HepG2 (cell line): ENCODE data around the gene NFATC2. TPM values are rescaled to one million over a fixed set of nuclear protein-coding genes. Genes with fewer than 3 reads are reported as not detected.

Experiments used
- ATAC-seq: fragments of 200-7000 bp; cut with Tn5 transposase; 3 replicates; pipeline ENCODE4 v1.9.1; 2020; ENCODE audit warnings: mild to moderate bottlenecking, moderate library complexity
- BruUV-seq: library from RNA; stranded (reverse); fragments of 400-500 nt; replicated peaks from 2 replicates; lab custom pipeline; 2021; lab: Mats Ljungman, UMichigan
- CTCF ChIA-PET: fragments of 300-600 bp; formaldehyde crosslinking; extraction: SDS; loops from one replicate; lab custom pipeline; 2021; ENCODE audit warnings: low total read pairs, inconsistent platforms, low intra/inter-chr PET ratio; lab: Yijun Ruan, JAX
- POLR2A ChIA-PET: fragments of 350-600 bp; sonication (Branson Sonifier 250); formaldehyde crosslinking; loops from one replicate; lab custom pipeline; 2020; ENCODE audit warnings: antibody characterized with exemption, inconsistent platforms; lab: Yijun Ruan, JAX
- DNase-seq: peaks from one replicate; pipeline ENCODE4 v3.0.0-alpha.2; 2015; ENCODE audit warnings: low spot score
- FAIRE-seq: peaks from 3 replicates; lab custom pipeline; 2011; peaks lifted over from hg19 to GRCh38; lab: Jason Lieb, UNC
- H2AFZ ChIP-seq: one replicate; pipeline ENCODE4 v1.6.1; 2011; ENCODE audit warnings: low read length, inconsistent platforms
- H3K27ac ChIP-seq: fragments of 300-600 bp; 3 replicates; pipeline ENCODE4 v1.8.0; 2011; ENCODE audit warnings: mixed run types, mild to moderate bottlenecking, mixed read lengths, low read length, inconsistent platforms; ENCODE audit not compliant: insufficient read depth; ENCODE audit errors: extremely low read length
- H3K27me3 ChIP-seq, 2 experiments: fragments of 200-600 bp in 1 of 2; 2 replicates in 1 of 2; 3 replicates in 1 of 2; pipeline versions ENCODE4 v1.6.0 to v1.8.0; 2011; ENCODE audit warnings: low read length in 2 of 2, mild to moderate bottlenecking in 2 of 2, moderate library complexity in 2 of 2, inconsistent platforms in 1 of 2; ENCODE audit not compliant: insufficient read depth in 2 of 2, control insufficient read depth in 1 of 2
- H3K36me3 ChIP-seq, 2 experiments: fragments of 200-600 bp in 1 of 2; replicated peaks in 1 of 2; 2 replicates in 1 of 2; 3 replicates in 1 of 2; pipeline versions ENCODE4 v1.5.1 to v1.8.0; 2011; ENCODE audit warnings: low read length in 2 of 2, inconsistent platforms in 1 of 2; ENCODE audit not compliant: insufficient read depth in 2 of 2, control insufficient read depth in 1 of 2
- H3K4me1 ChIP-seq: 2 replicates; pipeline ENCODE4 v1.5.1; 2012; ENCODE audit warnings: low read length, inconsistent platforms; ENCODE audit not compliant: insufficient read depth
- H3K4me2 ChIP-seq: 2 replicates; pipeline ENCODE4 v1.6.0; 2011; ENCODE audit warnings: low read depth, low read length, inconsistent platforms
- H3K4me3 ChIP-seq, 3 experiments: fragments of 200-600 bp in 1 of 3; sonication (generic), shearing (Covaris generic) in 1 of 3; replicated peaks in 1 of 3; 2 replicates each; pipeline ENCODE4 v1.5.1; 2011 to 2016; ENCODE audit warnings: low read length in 3 of 3, inconsistent platforms in 2 of 3, low read depth in 2 of 3, mild to moderate bottlenecking in 2 of 3, control low read depth in 1 of 3, mixed read lengths in 1 of 3; ENCODE audit not compliant: insufficient read depth in 1 of 3
- H3K79me2 ChIP-seq: one replicate; pipeline ENCODE4 v1.6.1; 2011; ENCODE audit warnings: low read length, inconsistent platforms; ENCODE audit not compliant: insufficient read depth
- H3K9ac ChIP-seq: 2 replicates; pipeline ENCODE4 v1.6.0; 2011; ENCODE audit warnings: mild to moderate bottlenecking, low read depth, low read length, inconsistent platforms; ENCODE audit not compliant: insufficient read depth
- H3K9me3 ChIP-seq: 2 replicates; pipeline ENCODE4 v1.5.1; 2012; ENCODE audit warnings: mild to moderate bottlenecking, low read length
- H4K20me1 ChIP-seq: 2 replicates; pipeline ENCODE4 v1.6.0; 2011; ENCODE audit warnings: inconsistent platforms, mild to moderate bottlenecking, low read length, moderate library complexity; ENCODE audit not compliant: insufficient read depth
- HMGXB3 ChIP-seq: sonication (generic); formaldehyde crosslinking; IDR thresholded peaks from 2 replicates; pipeline ENCODE4 v1.4.0; 2020; ENCODE audit warnings: missing genetic modification reagents, borderline replicate concordance
- SRSF1 ChIP-seq: fragments of 200-400 bp; formaldehyde crosslinking; optimal IDR thresholded peaks from 2 replicates; pipeline ENCODE3; 2017; ENCODE audit warnings: mild to moderate bottlenecking, low read depth, low read length, moderate library complexity
- ZNF121 ChIP-seq: sonication (generic); formaldehyde crosslinking; IDR thresholded peaks from 2 replicates; pipeline ENCODE4 v1.5.0; 2020; ENCODE audit warnings: mild to moderate bottlenecking, missing genetic modification reagents
- ZNF550 ChIP-seq: sonication (generic); formaldehyde crosslinking; IDR thresholded peaks from 2 replicates; pipeline ENCODE4 v1.4.0; 2020; ENCODE audit warnings: mild to moderate bottlenecking, missing genetic modification reagents, borderline replicate concordance
- ZNF562 ChIP-seq: sonication (generic); formaldehyde crosslinking; IDR thresholded peaks from 2 replicates; pipeline ENCODE4 v1.8.0; 2022; ENCODE audit warnings: missing genetic modification reagents, borderline replicate concordance
- WGBS: methylation state at CpG from one replicate; pipeline ENCODE4 v1.1.6; 2017; ENCODE audit warnings: low lambda C conversion rate; 5-methylcytosine and 5-hydroxymethylcytosine counted together
- in situ Hi-C: cut with HindIII; loops from 2 replicates; pipeline ENCODE4 v1.10.0; 2017; ENCODE audit warnings: low pct_unique_long_range_greater_than_20kb; ENCODE audit not compliant: extremely low pct_ligation_motif_present
- intact Hi-C: fragments of 100-400 bp; cut with micrococcal nuclease; formaldehyde crosslinking; loops from one replicate; pipeline ENCODE4 v1.10.0; 2022; ENCODE audit not compliant: unreplicated experiment
- polyA plus RNA-seq, 8 experiments: library from polyadenylated mRNA; depleted of rRNA in 3 of 8; stranded (reverse) in 7 of 8; unstranded in 1 of 8; fragments of >200 nt; fragmentation: Illumina TruSeq in 4 of 8; extraction: Trizol in 4 of 8; gene quantifications; 2 replicates each; pipeline versions ENCODE4 v1.2.1 to v1.2.3, GENCODE V29; 2011 to 2016; ENCODE audit warnings: low read depth in 4 of 8, missing spikeins in 1 of 8, mixed read lengths in 1 of 8; ENCODE audit not compliant: insufficient read depth in 1 of 8
- total RNA-seq, 5 experiments: library from RNA; depleted of rRNA; stranded (reverse); fragments of >200 nt; fragmentation: Illumina TruSeq; extraction: Trizol; gene quantifications; 2 replicates each; pipeline ENCODE4 v1.2.3, GENCODE V29; 2016; ENCODE audit warnings: low read depth in 1 of 5
- TF ChIP-seq, protein P1 (sequence below): sonication (generic); formaldehyde crosslinking; conservative IDR thresholded peaks from 2 replicates; pipeline ENCODE4 v1.8.0; 2022; ENCODE audit warnings: missing genetic modification reagents

Gene NFATC2
- total and polyA plus RNA-seq, 2 of the 13 experiments (the other 11 are each of a cell fraction or from before 2014, with no cell fraction given): 1.9 to 3.3 TPM

DNA sequence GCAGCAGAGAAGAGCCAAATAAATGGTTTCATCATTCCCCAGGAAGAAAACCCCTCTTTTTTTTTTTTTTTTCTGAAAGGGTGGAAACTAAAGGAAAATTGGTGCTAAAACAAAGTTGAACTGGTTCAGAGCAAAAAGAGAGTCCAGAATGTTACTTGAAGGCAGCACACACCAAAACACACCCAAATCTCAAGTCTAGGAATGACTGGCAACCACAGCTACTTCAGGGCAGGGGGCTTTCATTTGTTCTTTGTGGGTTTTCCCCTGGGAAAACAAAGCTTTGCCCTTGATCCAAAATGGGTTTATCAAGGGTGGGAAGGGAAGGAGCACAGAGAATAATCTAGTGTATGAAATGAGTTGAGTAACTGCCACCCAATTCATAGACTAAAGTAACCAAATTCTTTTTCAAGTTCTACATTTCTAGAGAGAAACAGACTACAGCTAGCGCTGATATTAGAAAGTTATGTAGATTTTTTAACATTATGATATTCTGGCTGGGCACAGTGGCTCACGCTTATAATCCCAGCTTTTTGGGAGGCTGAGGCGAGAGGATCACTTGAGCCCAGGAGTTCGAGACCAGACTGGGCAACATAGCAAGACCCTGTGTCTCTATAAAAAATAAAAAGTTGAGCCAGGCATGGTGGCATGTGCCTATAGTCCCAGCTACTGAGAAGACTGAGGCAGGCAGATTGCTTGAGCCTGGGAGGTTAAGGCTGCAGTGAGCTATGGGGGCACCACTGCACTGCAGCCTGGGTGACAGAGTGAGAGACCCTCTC is 119.8 kb downstream of the NFATC2 start:
- H3K9ac ChIP-seq: no peak overlapping the region
- H3K27me3 ChIP-seq: no peaks in the 10 kb centered on the region
- TF ChIP-seq SRSF1 (no peak), ZNF562 (CRISPR knock-in tag) (no peak), HMGXB3 (CRISPR knock-in tag) (no peak), ZNF121 (CRISPR knock-in tag) (peak; percentile 83), ZNF550 (CRISPR knock-in tag) (no peak)
- TF ChIP-seq, protein P1, sequence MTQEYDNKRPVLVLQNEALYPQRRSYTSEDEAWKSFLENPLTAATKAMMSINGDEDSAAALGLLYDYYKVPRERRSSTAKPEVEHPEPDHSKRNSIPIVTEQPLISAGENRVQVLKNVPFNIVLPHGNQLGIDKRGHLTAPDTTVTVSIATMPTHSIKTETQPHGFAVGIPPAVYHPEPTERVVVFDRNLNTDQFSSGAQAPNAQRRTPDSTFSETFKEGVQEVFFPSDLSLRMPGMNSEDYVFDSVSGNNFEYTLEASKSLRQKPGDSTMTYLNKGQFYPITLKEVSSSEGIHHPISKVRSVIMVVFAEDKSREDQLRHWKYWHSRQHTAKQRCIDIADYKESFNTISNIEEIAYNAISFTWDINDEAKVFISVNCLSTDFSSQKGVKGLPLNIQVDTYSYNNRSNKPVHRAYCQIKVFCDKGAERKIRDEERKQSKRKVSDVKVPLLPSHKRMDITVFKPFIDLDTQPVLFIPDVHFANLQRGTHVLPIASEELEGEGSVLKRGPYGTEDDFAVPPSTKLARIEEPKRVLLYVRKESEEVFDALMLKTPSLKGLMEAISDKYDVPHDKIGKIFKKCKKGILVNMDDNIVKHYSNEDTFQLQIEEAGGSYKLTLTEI (CRISPR knock-in tag): no peak
- BruUV-seq: no TSS peak
- H3K4me3 ChIP-seq: no peak overlapping the region
- FAIRE-seq (no peak), DNase-seq (no peak), ATAC-seq (no peak)
- H3K79me2 ChIP-seq: no peaks in the 10 kb centered on the region
- H3K4me1 ChIP-seq: peaks cover 30% of the 10 kb centered on the region
- no peaks in the 10 kb centered on the region; a peak in 1 of 5 replicates for H3K36me3 ChIP-seq
- in situ Hi-C loops (no loop called here), intact Hi-C loops (loop anchor here (10.0 kb wide), 1 partner anchor 82 kb away; no protein-coding TSS in a partner anchor)
- ChIA-PET POLR2A (interaction anchor here (1.3 kb wide), 1 partner anchor 10 kb away, joined by 5 read pairs; no protein-coding TSS in a partner anchor), CTCF (no interaction called here)
- no peak overlapping the region for H3K4me2 ChIP-seq
- H3K27ac ChIP-seq: no peak overlapping the region
- WGBS: 96% methylated on average over 4 of the region's 4 CpGs
- H3K9me3 ChIP-seq: no peaks in the 10 kb centered on the region
- no peaks in the 10 kb centered on the region for H4K20me1 ChIP-seq
- H2AFZ ChIP-seq: no peak overlapping the region
